HepG2 (cell line): ENCODE data around the gene PRM3. TPM values are rescaled to one million over a fixed set of nuclear protein-coding genes. Genes with fewer than 3 reads are reported as not detected.
A peak's percentile ranks its signal among the peaks of the same experiment; 100 is the strongest.

Experiments used
- AKAP8 ChIP-seq: sonication (generic); formaldehyde crosslinking; IDR thresholded peaks from 2 replicates; pipeline ENCODE4 v1.5.1; 2020; ENCODE audit warnings: mild to moderate bottlenecking, missing genetic modification reagents
- ARNT ChIP-seq: fragments of 450-650 bp; IDR thresholded peaks from 2 replicates; pipeline ENCODE4 v1.6.1; 2017
- ATF3 ChIP-seq: sonication (generic); formaldehyde crosslinking; IDR thresholded peaks from 2 replicates; pipeline ENCODE4 v1.4.0; 2020; ENCODE audit warnings: missing genetic modification reagents
- GFI1 ChIP-seq: sonication (generic); formaldehyde crosslinking; IDR thresholded peaks from 2 replicates; pipeline ENCODE4 v1.5.0; 2020; ENCODE audit warnings: missing genetic modification reagents, mild to moderate bottlenecking, borderline replicate concordance
- HIVEP1 ChIP-seq: sonication (generic); formaldehyde crosslinking; IDR thresholded peaks from 2 replicates; pipeline ENCODE4 v1.4.0; 2020; ENCODE audit warnings: mild to moderate bottlenecking, missing genetic modification reagents
- HMG20B ChIP-seq: conservative IDR thresholded peaks from 2 replicates; pipeline ENCODE4 v1.6.1; 2016; ENCODE audit warnings: missing genetic modification reagents, missing compliant biosample characterization
- HNRNPLL ChIP-seq: fragments of 200-400 bp; formaldehyde crosslinking; IDR thresholded peaks from 2 replicates; pipeline ENCODE4 v1.6.1; 2017; ENCODE audit warnings: mild to moderate bottlenecking, low read depth, low read length; ENCODE audit not compliant: poor library complexity, severe bottlenecking
- KDM2A ChIP-seq: sonication (generic); formaldehyde crosslinking; IDR thresholded peaks from 2 replicates; pipeline ENCODE4 v1.4.0; 2020; ENCODE audit warnings: low read depth, missing genetic modification reagents, borderline replicate concordance
- MAX ChIP-seq: IDR thresholded peaks from 2 replicates; pipeline ENCODE4 v1.6.1; 2012; ENCODE audit warnings: inconsistent platforms
- MXD3 ChIP-seq: IDR thresholded peaks from 2 replicates; pipeline ENCODE4 v1.6.1; 2016; ENCODE audit warnings: mild to moderate bottlenecking, missing biosample characterization, missing genetic modification reagents
- PRDM10 ChIP-seq: sonication (generic); formaldehyde crosslinking; IDR thresholded peaks from 2 replicates; pipeline ENCODE4 v1.4.0; 2020; ENCODE audit warnings: low read depth, missing genetic modification reagents
- SNAPC2 ChIP-seq: sonication (generic); formaldehyde crosslinking; IDR thresholded peaks from 2 replicates; pipeline ENCODE4 v1.8.1; 2022; ENCODE audit warnings: mild to moderate bottlenecking, missing genetic modification reagents
- SOX6 ChIP-seq, 2 experiments: fragments of 450-650 bp in 1 of 2; sonication (generic) in 1 of 2; formaldehyde crosslinking in 1 of 2; IDR thresholded peaks; 2 replicates each; pipeline versions ENCODE4 v1.4.0 to v1.6.1; 2017 to 2020; ENCODE audit warnings: antibody characterized with exemption in 1 of 2, mild to moderate bottlenecking in 1 of 2, missing genetic modification reagents in 1 of 2
- SPEN ChIP-seq: sonication (generic); formaldehyde crosslinking; IDR thresholded peaks from 2 replicates; pipeline ENCODE4 v1.5.1; 2020; ENCODE audit warnings: low read depth, mild to moderate bottlenecking, missing genetic modification reagents
- U2AF2 ChIP-seq: fragments of 200-400 bp; formaldehyde crosslinking; IDR thresholded peaks from 2 replicates; pipeline ENCODE4 v1.6.1; 2017; ENCODE audit warnings: low read depth, mild to moderate bottlenecking, low read length
- ZFX ChIP-seq: sonication (generic); formaldehyde crosslinking; IDR thresholded peaks from 2 replicates; pipeline ENCODE4 v1.4.0; 2020; ENCODE audit warnings: mild to moderate bottlenecking, low read depth, missing genetic modification reagents, moderate library complexity
- ZNF383 ChIP-seq: sonication (generic); formaldehyde crosslinking; IDR thresholded peaks from 2 replicates; pipeline ENCODE4 v1.4.0; 2020; ENCODE audit warnings: missing genetic modification reagents, mild to moderate bottlenecking, borderline replicate concordance
- ZNF556 ChIP-seq: sonication (generic); formaldehyde crosslinking; IDR thresholded peaks from 2 replicates; pipeline ENCODE4 v1.4.0; 2020; ENCODE audit warnings: mild to moderate bottlenecking, missing genetic modification reagents, borderline replicate concordance
- ZNF574 ChIP-seq: sonication (generic); formaldehyde crosslinking; IDR thresholded peaks from 2 replicates; pipeline ENCODE4 v1.4.0; 2020; ENCODE audit warnings: missing genetic modification reagents
- ZNF749 ChIP-seq: sonication (generic); formaldehyde crosslinking; IDR thresholded peaks from 2 replicates; pipeline ENCODE4 v1.8.0; 2022; ENCODE audit warnings: mild to moderate bottlenecking, missing genetic modification reagents, moderate library complexity, borderline replicate concordance
- ZNF772 ChIP-seq: sonication (generic); formaldehyde crosslinking; IDR thresholded peaks from 2 replicates; pipeline ENCODE4 v1.5.0; 2020; ENCODE audit warnings: mild to moderate bottlenecking, missing genetic modification reagents
- polyA plus RNA-seq, 8 experiments: library from polyadenylated mRNA; depleted of rRNA in 3 of 8; stranded (reverse) in 7 of 8; unstranded in 1 of 8; fragments of >200 nt; fragmentation: Illumina TruSeq in 4 of 8; extraction: Trizol in 4 of 8; gene quantifications; 2 replicates each; pipeline versions ENCODE4 v1.2.1 to v1.2.3, GENCODE V29; 2011 to 2016; ENCODE audit warnings: low read depth in 4 of 8, missing spikeins in 1 of 8, mixed read lengths in 1 of 8; ENCODE audit not compliant: insufficient read depth in 1 of 8
- total RNA-seq, 5 experiments: library from RNA; depleted of rRNA; stranded (reverse); fragments of >200 nt; fragmentation: Illumina TruSeq; extraction: Trizol; gene quantifications; 2 replicates each; pipeline ENCODE4 v1.2.3, GENCODE V29; 2016; ENCODE audit warnings: low read depth in 1 of 5

Gene PRM3
- total and polyA plus RNA-seq, 2 of the 13 experiments (the other 11 are each of a cell fraction or from before 2014, with no cell fraction given): not detected

GRCh38 chr16:11251525-11252481 lies 21.6 kb downstream of the PRM3 start (continued):
- TF ChIP-seq PRDM10 (CRISPR knock-in tag) (no peak), MXD3 (CRISPR knock-in tag) (0 out of 2 replicates have a peak, but pooled peaks have one; percentile 44), ZNF574 (CRISPR knock-in tag) (no peak), AKAP8 (peak; percentile 29; the same call in 1 of the 2 replicates), ARNT (no peak), HMG20B (no peak), SNAPC2 (CRISPR knock-in tag) (no peak), SOX6 (IDR thresholded peaks at IDR 0.05) (no peak), SOX6 (CRISPR knock-in tag; IDR thresholded peaks at IDR 0.05) (peak; percentile 35; the same call in 1 of the 2 replicates), KDM2A (CRISPR knock-in tag) (0 out of 2 replicates have a peak, but pooled peaks have one; percentile 27), SPEN (CRISPR knock-in tag) (peak; percentile 21; the same call in 1 of the 2 replicates), ZNF383 (CRISPR knock-in tag) (no peak), HIVEP1 (CRISPR knock-in tag) (0 out of 2 replicates have a peak, but pooled peaks have one; percentile 44), ATF3 (peak; percentile 47; the same call in 1 of the 2 replicates), ZNF556 (CRISPR knock-in tag) (no peak), ZNF772 (no peak), GFI1 (CRISPR knock-in tag) (peak; percentile 45; the same call in 1 of the 2 replicates), MAX (peak; percentile 20; the same call in 1 of the 2 replicates), HNRNPLL (no peak), ZFX (CRISPR knock-in tag) (peak; percentile 3; the same call in 1 of the 2 replicates), U2AF2 (no peak), ZNF749 (CRISPR knock-in tag) (no peak)
